HEK293T (cell line): ENCODE measurements around the gene PCNX3.

Experiments used
- ARNT ChIP-seq: fragments of 450-650 bp; IDR thresholded peaks from 2 replicates; pipeline ENCODE4 v1.6.1; 2017; ENCODE audit warnings: mild to moderate bottlenecking
- BHLHE40 ChIP-seq: fragments of 450-650 bp; IDR thresholded peaks from 2 replicates; pipeline ENCODE4 v1.6.1; 2016; ENCODE audit warnings: mild to moderate bottlenecking, moderate library complexity, borderline replicate concordance
- FOXA1 ChIP-seq: fragments of 450-650 bp; IDR thresholded peaks from 2 replicates; pipeline ENCODE4 v1.6.1; 2016; ENCODE audit warnings: mild to moderate bottlenecking
- FOXK2 ChIP-seq: fragments of 450-650 bp; IDR thresholded peaks from 2 replicates; pipeline ENCODE4 v1.6.1; 2016; ENCODE audit warnings: mild to moderate bottlenecking
- FOXM1 ChIP-seq: fragments of 450-650 bp; IDR thresholded peaks from 2 replicates; pipeline ENCODE4 v1.6.1; 2017; ENCODE audit warnings: mild to moderate bottlenecking, borderline replicate concordance
- HDGF ChIP-seq: fragments of 450-650 bp; IDR thresholded peaks from 2 replicates; pipeline ENCODE4 v1.6.1; 2017; ENCODE audit warnings: antibody characterized with exemption, borderline replicate concordance
- LEF1 ChIP-seq: fragments of 450-650 bp; IDR thresholded peaks from 2 replicates; pipeline ENCODE4 v1.6.1; 2017; ENCODE audit warnings: mild to moderate bottlenecking, borderline replicate concordance
- NFRKB ChIP-seq: fragments of 450-650 bp; IDR thresholded peaks from 2 replicates; pipeline ENCODE4 v1.6.1; 2016; ENCODE audit warnings: mild to moderate bottlenecking, moderate library complexity
- PKNOX1 ChIP-seq: fragments of 450-650 bp; IDR thresholded peaks from 2 replicates; pipeline ENCODE4 v1.6.1; 2016
- SP1 ChIP-seq: fragments of 450-650 bp; IDR thresholded peaks from 2 replicates; pipeline ENCODE4 v1.6.1; 2017
- TARDBP ChIP-seq: fragments of 450-650 bp; IDR thresholded peaks from 2 replicates; pipeline ENCODE4 v1.6.1; 2016
- ZNF384 ChIP-seq: fragments of 450-650 bp; IDR thresholded peaks from 2 replicates; pipeline ENCODE4 v1.6.1; 2016

- TF ChIP-seq SP1, result no peak
- TF ChIP-seq FOXM1, result no peak
- no peak for TF ChIP-seq HDGF
- no peak for TF ChIP-seq FOXK2
- TF ChIP-seq TARDBP, result no peak
- no peak for TF ChIP-seq LEF1
- TF ChIP-seq BHLHE40, result no peak
- TF ChIP-seq ZNF384, result no peak
- no peak for TF ChIP-seq PKNOX1
- TF ChIP-seq NFRKB, result no peak
- no peak for TF ChIP-seq ARNT
- TF ChIP-seq FOXA1, result no peak
Observed at GRCh38 chr11:65672180-65672860, 56.7 kb downstream of the PCNX3 start.
